Large intestine (tissue), 3 donors: Measurements from ENCODE around the gene TMEM247. TPM values are rescaled to one million over a fixed set of nuclear protein-coding genes. Genes with fewer than 3 reads are reported as not detected.

Experiments used
- DNase-seq, 2 donors: peaks; one replicate each; pipeline versions ENCODE4 v3.0.0 to v3.0.0-alpha.2; 2013
- H3K27ac ChIP-seq: one replicate; pipeline ENCODE4 v1.5.1; 2013; ENCODE audit warnings: low read length
- H3K27me3 ChIP-seq: 2 replicates; pipeline ENCODE4 v1.6.1; 2013; ENCODE audit warnings: low read length; ENCODE audit not compliant: control insufficient read depth, insufficient read depth
- H3K36me3 ChIP-seq: 2 replicates; pipeline ENCODE4 v1.6.1; 2013; ENCODE audit warnings: low read length; ENCODE audit not compliant: control insufficient read depth, insufficient read depth
- H3K4me1 ChIP-seq: one replicate; pipeline ENCODE4 v1.6.1; 2013; ENCODE audit warnings: low read length; ENCODE audit not compliant: control insufficient read depth, insufficient read depth
- H3K4me3 ChIP-seq: one replicate; pipeline ENCODE4 v1.5.1; 2013; ENCODE audit warnings: low read length
- H3K9me3 ChIP-seq: one replicate; pipeline ENCODE4 v1.6.1; 2013; ENCODE audit warnings: mild to moderate bottlenecking, low read depth, low read length, moderate library complexity; ENCODE audit not compliant: control insufficient read depth
- WGBS: methylation state at CpG from one replicate; pipeline ENCODE4 v1.1.5; 2013; ENCODE audit warnings: low lambda C conversion rate; ENCODE audit not compliant: insufficient coverage; 5-methylcytosine and 5-hydroxymethylcytosine counted together
- polyA plus RNA-seq: library from polyadenylated mRNA; unstranded; fragments of 120-200 nt; gene quantifications from one replicate; pipeline ENCODE4 v1.2.1, GENCODE V29; 2013

TMEM247 gene
- polyA plus RNA-seq, 1 donor, result not detected

DNA sequence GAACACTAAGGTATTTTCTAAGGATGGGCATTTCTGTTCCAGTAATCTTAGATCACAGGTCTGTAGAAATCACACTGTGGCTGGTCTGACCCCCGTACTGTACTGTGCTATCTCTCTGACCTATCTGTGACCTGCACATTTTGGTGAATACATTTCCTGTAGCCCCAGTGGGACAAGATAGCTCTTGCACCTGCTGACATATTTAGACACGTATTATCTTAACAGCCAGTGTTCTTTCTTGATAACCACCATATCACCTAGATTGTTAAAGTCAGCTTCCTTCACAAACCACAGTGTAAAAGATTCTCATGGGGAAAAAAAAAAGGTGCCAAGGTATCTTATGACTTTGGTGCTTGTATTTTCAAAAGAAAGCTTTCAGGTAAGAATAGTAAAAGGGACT, 39.8 kb upstream of the TMEM247 start:
- Histone ChIP-seq H3K4me3 (no peak overlapping the region), H3K27me3 (no peaks in the 10 kb centered on the region), H3K36me3 (no peaks in the 10 kb centered on the region), H3K27ac (no peak overlapping the region), H3K4me1 (no peaks in the 10 kb centered on the region), H3K9me3 (no peaks in the 10 kb centered on the region)
- DNase-seq, result peak in 1 of 2 donors; percentile 25
- no CpG with 5 or more reads among the region's 2 CpGs for WGBS

DNA sequence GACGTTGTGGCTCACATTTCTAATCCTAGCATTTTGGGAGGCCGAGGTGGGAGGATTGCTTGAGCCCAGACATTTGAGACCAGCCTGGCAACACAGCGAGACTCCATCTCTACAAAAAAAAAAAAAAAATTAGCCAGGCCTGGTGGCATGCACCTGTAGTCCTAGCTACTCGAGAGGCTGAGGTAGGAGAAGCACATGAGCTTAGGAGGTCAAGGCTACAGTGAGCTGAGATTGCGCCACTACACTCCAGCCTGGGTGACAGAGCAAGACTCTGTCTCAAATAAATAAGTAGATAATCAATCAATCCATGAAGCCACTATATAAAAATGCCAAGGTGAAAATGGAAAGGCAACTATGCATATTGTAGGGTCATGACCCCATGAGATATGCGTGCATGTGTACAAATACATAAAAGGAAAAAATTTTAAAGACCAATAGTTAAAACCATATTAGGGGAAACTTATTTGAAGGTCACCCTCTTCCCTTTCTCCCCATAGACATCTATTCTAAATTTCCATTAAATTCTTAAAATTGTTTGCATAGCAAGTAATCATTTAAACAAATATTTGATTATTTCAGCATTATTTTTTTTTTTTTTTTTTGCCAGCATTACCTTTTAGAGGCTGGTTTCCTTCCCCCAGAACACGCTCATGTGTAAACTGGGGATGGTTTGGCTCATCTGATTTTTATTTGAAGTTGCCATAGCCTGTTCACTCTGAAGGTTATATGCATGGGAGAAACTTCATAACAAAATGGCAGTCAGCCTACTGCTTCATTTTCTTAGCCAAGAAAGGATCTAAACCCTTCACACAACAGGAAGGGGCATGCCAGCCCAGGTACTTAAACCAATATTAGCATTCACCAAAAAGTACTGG, 37.3 kb upstream of the TMEM247 start:
- Histone ChIP-seq H3K4me1 (no peaks in the 10 kb centered on the region), H3K4me3 (no peak overlapping the region), H3K27ac (no peak overlapping the region), H3K27me3 (no peaks in the 10 kb centered on the region), H3K9me3 (peaks cover 4% of the 10 kb centered on the region), H3K36me3 (no peaks in the 10 kb centered on the region)
- DNase-seq, result no peak
- no CpG with 5 or more reads among the region's 7 CpGs for WGBS

DNA sequence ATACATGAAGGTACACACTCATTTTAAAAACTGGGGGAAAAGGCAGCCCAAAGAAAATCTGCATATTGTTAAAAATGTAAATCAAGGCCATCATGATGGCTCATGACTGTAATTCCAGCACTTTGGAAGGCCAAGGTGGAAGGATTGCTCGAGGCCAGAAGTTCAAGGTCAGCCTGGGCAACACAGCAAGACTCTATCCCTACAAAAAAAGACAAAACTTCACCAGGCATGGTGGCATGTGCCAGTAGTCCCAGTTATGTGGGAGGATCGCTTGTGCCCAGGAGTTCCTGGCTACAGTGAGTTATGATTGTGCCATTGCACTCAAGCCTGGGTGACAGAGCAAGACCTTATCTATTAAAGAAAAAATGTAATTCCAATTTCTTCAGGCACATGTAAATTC, 34.6 kb upstream of the TMEM247 start:
- Histone ChIP-seq H3K36me3 (no peaks in the 10 kb centered on the region), H3K27ac (no peak overlapping the region), H3K27me3 (no peaks in the 10 kb centered on the region), H3K4me1 (no peaks in the 10 kb centered on the region), H3K9me3 (peaks cover 4% of the 10 kb centered on the region), H3K4me3 (no peak overlapping the region)
- no peak for DNase-seq
- 100% methylated on average over 1 of the region's 2 CpGs for WGBS

DNA sequence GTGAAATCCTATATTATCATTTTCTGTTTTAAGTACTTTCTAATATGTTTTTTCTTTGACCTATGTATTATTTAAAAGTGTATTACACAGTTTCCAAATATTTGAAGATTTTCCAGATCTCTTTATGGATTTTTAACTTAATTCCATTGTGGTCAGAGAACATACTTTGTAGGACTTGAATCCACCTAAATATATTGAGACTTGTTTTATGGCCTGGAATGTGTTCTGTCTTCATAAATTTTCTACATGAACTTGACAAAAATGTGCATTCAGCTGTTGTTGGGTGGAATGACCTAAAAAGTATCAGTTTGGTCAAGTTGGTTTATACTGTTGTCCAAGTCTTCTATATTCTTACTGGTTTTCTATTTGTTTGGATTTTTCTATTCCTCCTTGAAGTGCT, 33.8 kb upstream of the TMEM247 start:
- Histone ChIP-seq H3K27ac (no peak overlapping the region), H3K4me1 (no peaks in the 10 kb centered on the region), H3K27me3 (no peaks in the 10 kb centered on the region), H3K4me3 (no peak overlapping the region), H3K9me3 (peaks cover 4% of the 10 kb centered on the region), H3K36me3 (no peaks in the 10 kb centered on the region)
- no peak for DNase-seq

DNA sequence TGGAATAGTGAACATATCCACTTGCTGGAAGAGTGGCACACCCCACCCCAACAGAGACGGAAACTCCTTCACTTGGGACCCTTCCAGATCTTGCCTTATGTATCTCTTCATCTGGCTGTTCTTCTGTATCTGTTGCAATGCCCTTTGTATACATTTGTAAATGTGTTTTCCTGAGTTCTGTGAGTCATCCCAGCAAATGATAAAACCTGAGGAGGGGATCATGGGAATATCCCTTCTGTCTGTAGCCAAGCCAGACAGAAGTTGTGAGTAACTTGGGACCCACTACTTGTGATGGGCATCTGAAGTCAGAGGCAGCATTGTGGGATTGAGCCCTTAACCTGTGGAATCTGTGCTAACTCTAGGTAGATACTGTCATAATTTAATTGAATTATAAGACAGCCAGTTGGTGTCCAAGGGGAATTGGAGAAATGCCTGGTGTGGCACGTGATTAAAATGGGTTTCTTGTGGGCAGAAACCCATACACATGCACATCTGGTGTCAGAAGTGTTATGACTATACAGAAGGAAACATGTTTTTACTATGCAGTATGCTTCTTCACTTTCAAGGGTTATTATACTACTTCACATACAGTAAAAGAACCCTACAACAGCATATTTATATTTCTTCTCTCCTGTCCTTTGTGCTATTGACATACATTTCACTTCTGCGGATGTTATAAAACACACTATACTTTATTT, 32.3 kb upstream of the TMEM247 start:
- no peak overlapping the region for H3K4me3 ChIP-seq
- DNase-seq, result no peak
- H3K27ac ChIP-seq, result no peak overlapping the region
- no peaks in the 10 kb centered on the region for H3K4me1 ChIP-seq
- WGBS, result 100% methylated on average over 2 of the region's 3 CpGs
- H3K27me3 ChIP-seq, result no peaks in the 10 kb centered on the region
- H3K36me3 ChIP-seq, result no peaks in the 10 kb centered on the region
- H3K9me3 ChIP-seq, result peaks cover 4% of the 10 kb centered on the region

DNA sequence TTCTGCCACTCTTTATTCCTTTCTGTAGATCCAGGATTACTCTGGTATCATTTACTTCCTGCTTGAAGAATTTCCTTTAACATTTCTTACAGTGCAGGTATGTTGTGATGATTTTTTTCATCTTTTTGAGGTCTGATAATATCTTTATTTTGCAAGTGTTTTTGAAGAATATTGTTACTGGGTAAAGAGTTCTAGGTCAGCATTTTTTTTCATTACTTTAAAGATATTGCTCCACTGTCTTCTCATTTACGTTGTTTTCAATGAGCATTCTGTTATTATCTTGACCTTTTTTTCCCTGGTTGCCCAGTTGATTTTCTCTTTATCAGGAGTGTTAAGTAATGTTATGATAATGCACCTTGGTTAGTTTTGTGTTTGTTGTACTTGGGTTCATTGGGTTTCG, 31.7 kb upstream of the TMEM247 start:
- Histone ChIP-seq H3K27me3 (no peaks in the 10 kb centered on the region), H3K36me3 (no peaks in the 10 kb centered on the region), H3K4me1 (no peaks in the 10 kb centered on the region), H3K4me3 (no peak overlapping the region), H3K9me3 (peaks cover 4% of the 10 kb centered on the region), H3K27ac (no peak overlapping the region)
- no peak for DNase-seq
- WGBS, result no CpG with 5 or more reads among the region's 2 CpGs

DNA sequence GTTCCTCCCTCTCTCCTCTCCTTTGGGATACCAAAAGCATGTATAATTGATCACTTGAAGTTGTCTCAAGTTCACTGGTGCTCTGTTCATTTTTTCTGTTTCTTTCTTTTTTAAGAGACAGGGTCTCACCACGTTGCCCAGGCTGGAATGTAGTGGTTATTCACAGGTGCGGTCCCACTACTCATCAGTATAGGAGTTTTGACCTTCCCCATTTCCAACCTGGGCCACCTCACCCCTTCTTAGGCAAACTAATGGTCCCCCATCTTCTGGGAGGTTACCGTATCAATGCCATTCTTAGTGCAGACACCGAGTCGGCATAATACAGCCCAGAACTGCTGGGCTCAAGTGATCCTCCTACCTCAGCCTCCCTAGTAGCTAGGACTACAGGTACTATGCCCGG, 31.3 kb upstream of the TMEM247 start:
- Histone ChIP-seq H3K9me3 (peaks cover 4% of the 10 kb centered on the region), H3K27me3 (no peaks in the 10 kb centered on the region), H3K4me3 (no peak overlapping the region), H3K36me3 (no peaks in the 10 kb centered on the region), H3K4me1 (no peaks in the 10 kb centered on the region), H3K27ac (no peak overlapping the region)
- WGBS, result no CpG with 5 or more reads among the region's 6 CpGs
- DNase-seq, result no peak

DNA sequence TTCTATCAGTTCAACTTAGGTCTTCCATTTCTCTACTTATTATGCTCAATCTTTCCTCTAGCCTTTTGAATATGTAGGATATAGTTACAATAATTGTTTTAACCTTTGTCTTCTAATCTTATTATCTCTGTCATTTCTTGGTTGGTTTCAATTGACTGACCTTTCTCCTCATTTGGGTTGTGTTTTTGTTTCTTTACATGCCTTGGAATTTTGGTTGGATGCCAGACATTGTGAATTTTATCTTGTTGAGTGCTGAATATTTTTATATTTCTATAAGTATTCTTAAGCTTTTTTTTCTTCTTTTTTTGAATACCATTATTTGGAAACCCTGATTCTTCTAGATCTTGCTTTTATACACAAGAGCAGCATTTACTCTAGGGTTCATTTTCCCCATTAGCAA, 30.7 kb upstream of the TMEM247 start:
- no peaks in the 10 kb centered on the region for H3K36me3 ChIP-seq
- H3K4me1 ChIP-seq, result no peaks in the 10 kb centered on the region
- DNase-seq, result no peak
- H3K4me3 ChIP-seq, result no peak overlapping the region
- H3K9me3 ChIP-seq, result peaks cover 4% of the 10 kb centered on the region
- no peak overlapping the region for H3K27ac ChIP-seq
- H3K27me3 ChIP-seq, result no peaks in the 10 kb centered on the region

DNA sequence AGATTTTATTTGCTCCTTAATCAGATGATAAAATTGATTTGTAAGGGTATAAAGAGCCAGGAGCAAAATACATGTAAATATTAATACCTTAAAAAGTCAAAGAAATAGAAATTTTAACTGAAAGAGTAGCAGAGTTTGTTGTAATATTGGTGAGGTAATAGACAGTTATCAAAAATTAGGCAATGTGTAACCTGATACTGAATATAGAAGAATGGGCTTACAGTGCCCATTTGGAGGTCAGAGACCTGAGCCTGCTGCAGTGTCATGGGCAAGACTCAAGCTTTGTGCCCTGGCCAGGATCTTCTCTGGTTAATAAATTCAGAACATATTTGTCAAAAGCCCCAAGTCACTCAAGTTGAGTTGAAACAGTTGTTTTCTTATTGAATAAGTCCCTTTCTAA, 29.7 kb upstream of the TMEM247 start:
- Histone ChIP-seq H3K9me3 (peaks cover 4% of the 10 kb centered on the region), H3K36me3 (no peaks in the 10 kb centered on the region), H3K27ac (no peak overlapping the region), H3K27me3 (no peaks in the 10 kb centered on the region), H3K4me3 (no peak overlapping the region), H3K4me1 (no peaks in the 10 kb centered on the region)
- no peak for DNase-seq

DNA sequence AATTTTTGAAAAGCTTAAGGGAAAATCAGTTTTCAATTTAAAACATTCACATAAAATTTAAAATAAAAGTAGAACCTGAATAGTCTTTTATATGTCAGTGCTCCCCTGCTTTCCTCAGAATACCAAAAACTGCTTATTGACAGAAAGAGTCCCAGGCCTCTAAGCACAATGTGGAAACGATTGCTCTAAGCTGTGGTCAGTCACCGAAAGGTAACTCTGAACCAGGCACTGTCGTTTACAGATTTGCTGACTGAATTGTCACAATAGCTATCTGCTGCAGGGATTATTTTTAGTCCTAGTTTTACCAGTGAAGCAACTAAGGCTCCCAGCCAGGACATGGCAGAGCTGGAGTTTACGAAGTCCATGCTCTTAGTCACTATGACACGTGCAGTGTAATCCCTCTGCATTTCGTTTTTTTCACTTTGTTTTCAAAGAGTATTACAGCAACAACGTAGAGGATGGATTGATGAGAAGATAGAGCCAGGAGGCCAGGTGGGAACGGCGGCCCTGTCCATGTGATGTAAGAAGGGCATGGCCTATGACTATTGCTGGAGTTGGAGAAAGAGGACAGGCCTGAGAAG, 28.1 kb upstream of the TMEM247 start:
- Histone ChIP-seq H3K27me3 (no peaks in the 10 kb centered on the region), H3K27ac (no peak overlapping the region), H3K4me1 (no peaks in the 10 kb centered on the region), H3K9me3 (no peaks in the 10 kb centered on the region), H3K36me3 (no peaks in the 10 kb centered on the region), H3K4me3 (no peak overlapping the region)
- no CpG with 5 or more reads among the region's 9 CpGs for WGBS
- DNase-seq, result no peak
